ENCODE data around the gene ZBTB18.

Gene ZBTB18

GRCh38 chr1:244064621-244065020 is 13.5 kb downstream of the ZBTB18 start:
- TF ChIP-seq PATZ1 (CRISPR knock-in tag; IDR thresholded peaks at IDR 0.05; ENCODE audit: borderline replicate concordance), result no peak
- no peak for TF ChIP-seq RARB (CRISPR knock-in tag; IDR thresholded peaks at IDR 0.05)
- no peak for TF ChIP-seq SNAI2 (CRISPR knock-in tag; IDR thresholded peaks at IDR 0.05)
- no peak for TF ChIP-seq TSHZ2 (CRISPR knock-in tag; IDR thresholded peaks at IDR 0.05)
- no peak for TF ChIP-seq CSDC2 (CRISPR knock-in tag; IDR thresholded peaks at IDR 0.05)
- TF ChIP-seq ZC3H10 (CRISPR knock-in tag; IDR thresholded peaks at IDR 0.05), result no peak
- TF ChIP-seq ESRRG (CRISPR knock-in tag; IDR thresholded peaks at IDR 0.05), result no peak
- no peak for TF ChIP-seq OSR1 (CRISPR knock-in tag; IDR thresholded peaks at IDR 0.05)
- no peak for TF ChIP-seq GLIS3 (CRISPR knock-in tag; IDR thresholded peaks at IDR 0.05)
- TF ChIP-seq ISL1 (CRISPR knock-in tag; IDR thresholded peaks at IDR 0.05), result no peak
- TF ChIP-seq, protein P1, sequence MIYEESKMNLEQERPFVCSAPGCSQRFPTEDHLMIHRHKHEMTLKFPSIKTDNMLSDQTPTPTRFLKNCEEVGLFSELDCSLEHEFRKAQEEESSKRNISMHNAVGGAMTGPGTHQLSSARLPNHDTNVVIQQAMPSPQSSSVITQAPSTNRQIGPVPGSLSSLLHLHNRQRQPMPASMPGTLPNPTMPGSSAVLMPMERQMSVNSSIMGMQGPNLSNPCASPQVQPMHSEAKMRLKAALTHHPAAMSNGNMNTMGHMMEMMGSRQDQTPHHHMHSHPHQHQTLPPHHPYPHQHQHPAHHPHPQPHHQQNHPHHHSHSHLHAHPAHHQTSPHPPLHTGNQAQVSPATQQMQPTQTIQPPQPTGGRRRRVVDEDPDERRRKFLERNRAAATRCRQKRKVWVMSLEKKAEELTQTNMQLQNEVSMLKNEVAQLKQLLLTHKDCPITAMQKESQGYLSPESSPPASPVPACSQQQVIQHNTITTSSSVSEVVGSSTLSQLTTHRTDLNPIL (CRISPR knock-in tag; IDR thresholded peaks at IDR 0.05; ENCODE audit: low read depth), result no peak
- TF ChIP-seq ARNTL (CRISPR knock-in tag; IDR thresholded peaks at IDR 0.05; ENCODE audit: borderline replicate concordance, low read depth), result no peak
- TF ChIP-seq ZNF8 (CRISPR knock-in tag; IDR thresholded peaks at IDR 0.05), result no peak
- no peak for TF ChIP-seq ZFP3 (CRISPR knock-in tag; IDR thresholded peaks at IDR 0.05)
- no peak for TF ChIP-seq ZFP30 (CRISPR knock-in tag; IDR thresholded peaks at IDR 0.05)
- no peak for TF ChIP-seq PPARA (CRISPR knock-in tag; IDR thresholded peaks at IDR 0.05; ENCODE audit: borderline replicate concordance)
- TF ChIP-seq TCF4 (CRISPR knock-in tag; IDR thresholded peaks at IDR 0.05; ENCODE audit: borderline replicate concordance), result no peak
- ATAC-seq, result no peak

DNA sequence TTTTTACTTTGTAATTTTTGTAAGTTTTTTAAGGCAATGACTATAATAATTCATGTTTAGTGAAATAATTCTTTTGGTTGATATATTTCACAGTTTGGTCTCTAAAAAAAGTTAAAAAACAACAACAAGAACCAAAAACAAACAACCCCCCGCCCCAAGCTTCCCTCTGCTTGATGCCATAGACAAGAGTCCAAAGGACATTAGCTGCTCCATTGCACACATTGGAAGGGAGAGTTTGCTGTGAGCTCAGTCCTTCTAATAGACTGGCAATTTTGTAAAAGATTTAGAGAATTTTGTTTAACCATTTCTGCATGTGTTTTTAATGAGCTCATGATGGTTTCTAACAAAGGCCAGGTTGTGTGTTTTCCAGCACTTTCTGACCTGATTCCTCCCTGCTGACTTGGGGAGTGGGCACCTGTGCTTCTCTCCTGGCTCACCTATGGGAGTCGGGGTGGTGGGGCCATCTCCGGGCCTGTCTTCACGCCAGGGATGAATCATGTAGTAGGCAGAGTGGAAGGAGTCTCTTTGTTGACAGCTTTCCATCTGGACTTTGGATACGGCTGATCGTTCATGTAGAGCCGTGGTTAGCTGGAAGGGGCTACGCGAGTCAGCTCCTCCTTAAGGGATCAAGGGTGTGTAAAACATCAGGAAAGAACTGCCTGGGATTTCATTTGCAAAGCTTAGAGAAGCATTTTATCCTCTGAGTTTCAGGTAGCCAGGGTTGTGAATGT is 14.1 kb downstream of the ZBTB18 start:
- peak; percentile 21 for ATAC-seq
- TF ChIP-seq PPARA (CRISPR knock-in tag; IDR thresholded peaks at IDR 0.05; ENCODE audit: borderline replicate concordance) (no peak), CSDC2 (CRISPR knock-in tag; IDR thresholded peaks at IDR 0.05) (0 out of 2 replicates have a peak, but pooled peaks have one; percentile 13)

DNA sequence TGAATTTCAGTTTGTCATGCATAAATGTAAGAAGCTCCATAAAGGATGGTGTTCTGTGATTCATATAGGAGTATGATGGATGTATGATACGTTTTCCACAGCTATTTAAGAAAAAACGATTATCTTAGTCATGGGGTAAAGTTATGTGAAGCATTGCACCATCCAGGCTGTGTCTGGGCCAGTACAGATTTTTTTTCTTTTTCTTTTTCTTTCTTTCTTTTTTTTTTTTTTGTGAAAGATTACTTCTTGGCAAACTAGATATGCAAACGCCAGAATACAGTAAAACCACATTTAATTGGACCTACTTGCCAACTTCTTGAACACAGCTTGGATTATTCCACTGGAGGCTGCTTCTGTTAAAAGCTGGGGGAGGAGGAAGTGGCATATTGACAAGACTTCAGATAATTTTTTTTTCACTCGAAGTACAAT is 14.9 kb downstream of the ZBTB18 start:
- TF ChIP-seq ZNF565 (CRISPR knock-in tag; conservative IDR thresholded peaks at IDR 0.05; ENCODE audit: low read depth), result no peak
- peak; percentile 62 for TF ChIP-seq ISL1 (CRISPR knock-in tag; IDR thresholded peaks at IDR 0.05)
- no peak for TF ChIP-seq OSR1 (CRISPR knock-in tag; IDR thresholded peaks at IDR 0.05)
- no peak for TF ChIP-seq ESRRG (CRISPR knock-in tag; IDR thresholded peaks at IDR 0.05)
- no peak for TF ChIP-seq BACH2 (CRISPR knock-in tag; IDR thresholded peaks at IDR 0.05; ENCODE audit: borderline replicate concordance)
- no peak for TF ChIP-seq POU6F1 (CRISPR knock-in tag; IDR thresholded peaks at IDR 0.05; ENCODE audit: borderline replicate concordance, low read depth)
- TF ChIP-seq TSHZ2 (CRISPR knock-in tag; IDR thresholded peaks at IDR 0.05), result no peak
- peak; percentile 79; the same call in 1 of the 2 replicates for TF ChIP-seq ZFP3 (CRISPR knock-in tag; IDR thresholded peaks at IDR 0.05)
- peak; percentile 91 for ATAC-seq

Data from SK-N-SH treated with all-trans-retinoic acid at 6 μM for 48 hours (cell line).